DND-41 (cell line): ENCODE measurements around the gene RNF223.

Experiments
- CTCF ChIP-seq: IDR thresholded peaks from 2 replicates; pipeline ENCODE4 v1.5.1; 2012; ENCODE audit warnings: borderline replicate concordance, low read length, moderate library complexity, mild to moderate bottlenecking; ENCODE audit not compliant: poor library complexity, severe bottlenecking; ENCODE audit errors: extremely low read depth
- EZH2 ChIP-seq: IDR thresholded peaks from 3 replicates; pipeline ENCODE4 v1.6.1; 2012; ENCODE audit warnings: borderline replicate concordance, low read depth, mild to moderate bottlenecking, moderate library complexity, low read length, inconsistent platforms; ENCODE audit not compliant: severe bottlenecking

- TF ChIP-seq CTCF: no peak
- no peak for TF ChIP-seq EZH2
Measured at GRCh38 chr1:1121611-1122077, 47.5 kb upstream of the RNF223 start.
